ENCODE data around the gene TRABD2A.
"Not testable (repeated sequence)": the region's sequence is repeated elsewhere in the genome, so short reads cannot be mapped to it uniquely, and the experiment has no call there.

Gene TRABD2A

GRCh38 chr2:84778911-84779690 lies 101.8 kb downstream of the TRABD2A start:
- DNase-seq (ENCODE audit: low read depth in 3 of 3) = no peak

GRCh38 chr2:84776011-84776410 lies 104.9 kb downstream of the TRABD2A start:
- no peak for DNase-seq (ENCODE audit: low read depth in 3 of 3)

GRCh38 chr2:84773562-84773961 lies 107.3 kb downstream of the TRABD2A start:
- DNase-seq (ENCODE audit: low read depth in 3 of 3) = not testable (repeated sequence)

Measured in stimulated activated CD4-positive, alpha-beta T cell treated with anti-CD3 and anti-CD28 coated beads, TNF-alpha, amount 100 ng/mL, for 4 hours (primary cell).